Activated CD8-positive, alpha-beta memory T cell treated with anti-CD3 and anti-CD28 coated beads, Interleukin-2, amount 50 U/mL, for 1 hour (primary cell): ENCODE measurements around the gene OTOG.

Experiments used
- DNase-seq: peaks from one replicate; pipeline ENCODE4 v3.0.0-alpha.2; 2020; ENCODE audit errors: extremely low read depth

Gene OTOG

DNA sequence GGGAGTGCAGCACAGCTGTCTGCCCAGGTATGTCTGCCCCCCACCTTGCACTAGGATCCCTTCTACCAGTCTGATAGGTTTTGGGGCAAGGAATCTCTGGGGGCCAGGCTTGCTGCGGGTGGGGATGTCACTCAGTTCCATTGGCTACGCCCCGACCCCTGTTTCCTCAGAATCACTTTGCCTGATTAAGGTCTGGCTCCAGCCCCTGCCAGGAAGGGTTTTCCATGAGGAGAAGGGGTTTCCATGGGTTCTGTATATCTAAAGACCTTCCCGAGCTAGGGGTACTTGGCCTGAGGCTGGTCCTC lies 14.0 kb downstream of the OTOG start:
- no peak for DNase-seq

DNA sequence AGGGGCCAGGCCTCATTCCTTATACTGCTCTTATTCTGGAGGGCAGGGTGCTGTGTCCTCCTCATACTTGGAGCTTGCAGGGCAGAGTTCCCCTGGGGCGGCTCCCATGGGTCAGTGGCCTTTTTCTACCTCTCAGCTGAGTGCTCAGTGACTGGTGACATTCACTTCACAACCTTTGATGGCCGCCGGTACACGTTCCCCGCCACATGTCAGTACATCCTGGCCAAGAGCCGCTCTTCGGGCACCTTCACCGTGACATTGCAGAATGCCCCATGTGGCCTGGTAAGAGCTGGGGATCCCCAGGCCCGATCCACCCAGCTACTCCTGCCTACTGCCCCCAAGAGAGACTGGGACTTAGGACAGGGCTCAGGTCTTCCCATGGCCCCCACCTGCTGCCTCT lies 14.5 kb downstream of the OTOG start:
- no peak for DNase-seq

DNA sequence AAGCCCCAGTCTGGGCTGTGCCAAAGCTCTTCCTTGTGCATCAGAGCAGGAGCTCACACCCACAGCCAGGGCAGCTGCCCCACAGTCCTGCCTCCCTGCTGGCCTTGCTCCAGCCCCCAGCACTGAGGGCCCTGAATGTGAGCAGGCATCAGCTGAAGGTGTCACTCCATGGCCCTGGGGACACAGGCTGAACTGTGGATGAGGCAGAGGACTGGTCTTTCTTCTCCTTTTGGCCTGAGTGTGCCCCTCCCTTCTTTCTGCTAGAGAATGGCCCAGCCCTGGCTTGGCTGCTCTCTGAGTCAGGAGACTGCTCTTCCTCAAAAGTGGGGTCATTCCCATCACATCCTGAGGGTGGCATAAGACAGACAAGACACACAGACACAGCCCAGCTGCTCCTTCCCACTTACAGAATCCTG lies 16.2 kb downstream of the OTOG start:
- DNase-seq: no peak

DNA sequence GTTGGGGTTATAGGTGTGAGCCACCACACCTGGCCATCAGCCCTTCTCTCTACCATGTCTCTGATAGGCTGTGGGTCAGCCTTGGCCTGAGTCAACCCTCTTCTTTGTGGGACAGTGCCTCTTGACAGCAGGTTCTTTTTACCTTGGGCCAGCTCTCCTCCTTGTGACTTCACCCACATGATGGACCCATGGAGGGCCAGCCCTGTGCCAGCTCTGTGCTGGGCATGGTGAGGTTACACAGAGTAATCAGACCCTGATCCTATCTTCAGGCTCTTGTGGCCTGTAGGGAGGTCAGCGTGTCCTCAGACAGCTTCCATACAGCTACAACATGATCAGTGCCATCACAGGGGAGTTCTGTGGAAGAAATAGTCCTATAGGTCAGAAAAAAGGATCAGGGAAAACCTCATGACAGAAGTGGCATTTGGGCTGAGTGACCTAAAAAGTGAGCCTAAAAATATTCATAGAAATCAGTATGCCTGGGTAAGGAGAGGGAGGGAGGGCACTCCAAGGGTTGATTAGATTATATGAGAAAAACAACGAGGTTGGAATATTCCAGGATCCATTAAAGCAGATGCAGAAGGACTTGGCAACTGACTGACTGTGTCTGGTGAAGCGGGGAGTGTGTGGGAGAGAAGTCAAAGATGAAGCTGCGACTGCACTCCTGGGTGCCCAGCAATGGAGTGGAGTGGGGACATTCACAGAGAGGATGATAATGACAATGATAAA lies 17.1 kb downstream of the OTOG start:
- DNase-seq: no peak

DNA sequence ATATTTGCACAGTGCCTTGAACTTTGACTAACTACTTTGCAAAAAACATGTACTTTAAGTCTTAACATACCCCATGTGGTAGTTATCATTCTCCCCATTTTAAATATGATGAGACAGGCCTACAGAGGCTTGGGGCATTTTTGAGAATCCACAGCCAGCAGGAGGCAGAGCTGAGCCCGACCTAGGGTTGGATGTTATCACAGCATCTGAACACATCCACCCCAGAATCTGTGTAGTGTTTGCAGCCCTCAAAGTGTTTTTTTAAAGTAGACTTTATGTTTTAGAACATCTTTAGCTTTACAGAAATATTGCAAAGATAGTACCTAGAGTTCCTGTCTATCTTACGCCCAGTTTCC lies 17.6 kb downstream of the OTOG start:
- no peak for DNase-seq

DNA sequence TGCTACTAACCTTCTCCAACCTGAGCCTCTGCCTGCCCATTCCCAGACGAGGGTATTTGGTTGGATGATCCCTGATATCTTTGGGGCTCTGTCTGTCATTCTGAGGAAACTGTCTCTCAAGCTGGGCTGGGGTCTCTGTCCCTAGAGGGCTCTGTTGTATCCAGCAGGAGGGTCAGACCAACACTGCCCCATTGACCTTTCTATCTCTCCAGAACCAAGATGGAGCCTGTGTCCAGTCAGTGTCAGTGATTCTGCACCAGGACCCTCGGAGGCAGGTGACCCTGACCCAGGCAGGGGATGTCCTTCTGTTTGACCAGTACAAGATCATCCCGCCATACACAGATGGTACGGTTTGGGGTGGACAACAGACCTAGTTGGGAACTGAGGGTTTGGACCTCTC lies 21.9 kb downstream of the OTOG start:
- no peak for DNase-seq

DNA sequence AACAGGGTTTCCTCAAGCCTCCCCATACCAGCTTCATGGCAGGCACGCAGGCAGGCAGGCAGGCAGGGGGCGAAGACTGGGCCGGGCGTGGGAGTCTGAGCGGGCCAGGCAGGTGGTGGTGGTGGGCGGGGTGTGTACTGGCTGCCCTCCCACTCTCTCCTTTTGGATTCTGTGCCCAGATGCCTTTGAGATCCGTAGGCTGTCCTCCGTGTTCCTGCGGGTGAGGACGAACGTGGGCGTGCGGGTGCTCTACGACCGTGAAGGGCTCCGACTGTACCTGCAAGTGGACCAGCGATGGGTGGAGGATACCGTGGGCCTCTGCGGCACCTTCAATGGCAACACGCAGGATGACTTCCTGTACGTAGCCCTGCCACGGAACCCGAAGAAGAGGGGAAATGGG lies 23.0 kb downstream of the OTOG start:
- DNase-seq: no peak

DNA sequence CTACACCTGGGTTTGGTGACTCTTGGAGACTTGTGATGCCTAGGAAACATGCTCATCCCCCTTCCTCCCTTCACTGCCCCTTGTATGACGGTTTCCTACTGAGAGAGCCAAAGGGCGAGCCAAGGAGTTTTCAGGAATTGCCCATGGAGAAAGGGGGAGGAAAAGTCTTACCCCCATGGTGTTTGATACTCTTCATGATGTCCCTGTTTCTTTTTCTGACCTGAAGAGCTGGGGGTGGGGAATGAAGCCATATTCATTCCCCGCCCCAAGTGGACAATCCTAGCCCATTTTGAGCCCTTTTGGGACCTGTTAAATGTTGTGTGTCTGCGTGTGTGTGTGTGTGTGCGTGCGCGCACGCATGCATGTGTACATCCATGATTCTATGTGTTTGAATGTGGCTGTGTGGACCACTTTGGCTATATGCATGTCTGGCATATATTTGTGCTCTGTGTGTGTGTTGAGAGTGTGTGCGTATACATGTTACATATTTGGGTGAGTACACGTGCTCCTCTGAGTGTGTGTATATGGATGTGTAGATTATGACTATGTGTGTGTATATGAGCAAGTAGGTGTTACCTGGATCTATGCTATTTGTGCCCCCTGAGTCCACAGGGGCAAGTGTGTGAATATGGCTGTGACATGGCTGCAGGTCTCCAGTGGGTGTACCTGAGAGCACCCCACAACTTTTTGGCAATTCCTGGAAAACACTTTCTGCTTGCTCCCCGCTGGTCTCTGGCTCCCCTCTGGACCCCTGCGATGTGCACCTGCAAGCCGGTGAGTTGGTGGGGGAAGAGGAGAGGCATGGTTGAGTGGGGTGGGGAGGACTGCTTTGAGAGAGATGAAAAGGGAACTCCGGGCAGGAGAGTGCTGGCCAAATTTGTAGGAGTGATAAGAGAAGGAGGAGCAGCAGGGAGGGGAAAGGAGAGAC lies 24.6 kb downstream of the OTOG start:
- no peak for DNase-seq

DNA sequence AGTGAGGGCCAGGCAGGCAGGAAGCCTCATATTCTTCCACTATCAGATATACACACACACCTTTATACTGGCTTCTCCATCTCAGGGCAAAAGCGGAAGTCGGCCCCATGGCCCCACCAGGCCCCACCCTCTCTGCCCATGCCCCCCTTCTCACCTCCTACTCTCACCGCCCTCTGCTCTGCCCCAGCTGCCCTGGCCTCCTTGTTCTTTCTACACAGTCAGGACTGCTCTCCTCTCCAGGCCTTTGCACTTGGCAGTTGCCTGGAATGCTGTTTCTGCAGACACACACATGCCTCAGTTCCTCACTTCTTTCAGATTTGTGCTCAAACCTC lies 25.3 kb downstream of the OTOG start:
- DNase-seq: no peak

DNA sequence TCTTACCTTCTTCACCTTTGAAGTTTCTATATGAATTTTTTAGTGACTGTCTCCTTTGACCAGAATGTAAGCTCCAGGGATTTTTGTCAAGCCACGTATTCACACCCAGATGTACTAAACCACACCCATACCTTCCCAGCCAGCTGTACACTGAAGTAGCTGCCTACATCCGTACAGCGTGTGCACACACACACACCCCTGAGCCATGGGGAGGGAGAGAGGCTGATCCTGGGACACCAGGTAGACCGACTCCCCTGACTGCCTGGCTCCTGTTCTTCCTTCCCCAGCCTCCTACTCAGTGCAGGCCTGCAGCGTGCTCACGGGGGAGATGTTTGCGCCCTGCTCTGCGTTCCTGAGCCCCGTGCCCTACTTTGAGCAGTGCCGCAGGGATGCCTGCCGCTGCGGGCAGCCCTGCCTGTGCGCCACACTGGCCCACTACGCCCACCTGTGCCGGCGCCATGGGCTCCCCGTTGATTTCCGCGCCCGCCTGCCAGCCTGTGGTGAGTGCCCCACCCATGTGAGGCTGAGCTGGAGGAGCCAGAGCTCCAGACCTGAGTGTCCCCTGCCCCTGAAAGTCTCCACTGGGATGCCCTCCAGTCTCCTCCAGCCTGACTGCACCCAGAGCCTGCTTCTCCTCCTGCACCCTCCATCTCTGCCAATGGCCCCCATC lies 25.9 kb downstream of the OTOG start:
- no peak for DNase-seq

DNA sequence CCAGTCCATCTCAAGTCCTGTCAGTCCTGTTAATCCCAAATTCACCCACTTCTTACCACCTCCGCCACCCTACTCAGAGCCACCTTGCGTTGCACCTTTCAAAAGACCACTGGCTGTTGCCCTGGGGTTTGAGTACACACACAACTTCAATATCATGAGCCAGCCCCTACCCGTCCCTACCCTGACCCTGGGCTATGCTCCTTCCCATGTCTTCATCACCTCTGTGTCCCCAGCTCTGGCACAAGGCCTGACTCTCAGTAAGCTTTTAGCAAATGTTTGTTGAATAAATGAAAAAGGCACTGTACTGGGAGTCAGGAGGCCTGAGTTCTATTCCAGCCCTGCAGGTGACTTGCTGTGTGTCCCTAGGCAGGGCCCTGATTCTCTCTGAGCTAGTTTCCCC lies 26.5 kb downstream of the OTOG start:
- DNase-seq: no peak

DNA sequence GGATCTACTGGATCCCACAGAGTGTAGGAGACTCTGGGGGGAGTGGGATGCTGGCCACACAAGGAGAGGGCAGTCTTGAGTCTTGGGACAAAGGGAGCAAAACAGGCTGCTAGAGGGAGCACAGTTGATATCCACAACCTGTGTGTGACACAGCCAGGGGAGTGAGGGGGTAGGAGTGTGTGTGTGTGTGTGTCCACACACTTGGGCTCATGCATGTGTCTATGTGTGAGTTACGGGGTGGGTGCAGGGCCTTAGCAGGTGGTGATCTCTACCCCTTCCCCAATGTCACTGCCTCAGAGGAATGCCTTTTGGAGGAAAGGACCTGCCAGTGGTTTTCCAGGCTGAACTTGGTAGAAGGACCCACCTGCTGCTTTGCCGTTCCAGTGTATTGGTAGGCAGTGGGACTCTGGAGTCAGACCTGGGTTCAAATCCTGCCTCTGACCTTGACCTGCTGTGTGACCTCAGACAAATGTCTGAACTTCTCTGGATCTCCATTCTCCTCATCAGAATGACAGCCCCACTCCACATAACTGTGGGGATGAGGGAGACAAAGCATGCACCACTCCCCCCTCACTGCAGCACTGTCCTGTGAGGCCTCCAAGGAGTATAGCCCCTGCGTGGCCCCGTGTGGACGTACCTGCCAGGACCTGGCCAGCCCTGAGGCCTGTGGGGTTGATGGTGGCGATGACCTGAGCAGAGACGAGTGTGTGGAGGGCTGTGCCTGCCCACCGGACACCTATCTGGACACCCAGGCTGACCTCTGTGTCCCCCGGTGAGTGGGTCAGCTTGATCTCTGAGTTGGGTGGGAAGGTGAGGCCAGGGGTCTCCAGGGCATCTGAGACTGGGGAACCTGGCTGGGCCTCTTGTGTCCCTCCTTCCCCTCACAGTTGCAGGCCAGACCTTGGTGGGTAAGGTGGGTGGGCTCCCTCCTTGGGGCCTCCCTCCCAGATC lies 27.4 kb downstream of the OTOG start:
- no peak for DNase-seq

DNA sequence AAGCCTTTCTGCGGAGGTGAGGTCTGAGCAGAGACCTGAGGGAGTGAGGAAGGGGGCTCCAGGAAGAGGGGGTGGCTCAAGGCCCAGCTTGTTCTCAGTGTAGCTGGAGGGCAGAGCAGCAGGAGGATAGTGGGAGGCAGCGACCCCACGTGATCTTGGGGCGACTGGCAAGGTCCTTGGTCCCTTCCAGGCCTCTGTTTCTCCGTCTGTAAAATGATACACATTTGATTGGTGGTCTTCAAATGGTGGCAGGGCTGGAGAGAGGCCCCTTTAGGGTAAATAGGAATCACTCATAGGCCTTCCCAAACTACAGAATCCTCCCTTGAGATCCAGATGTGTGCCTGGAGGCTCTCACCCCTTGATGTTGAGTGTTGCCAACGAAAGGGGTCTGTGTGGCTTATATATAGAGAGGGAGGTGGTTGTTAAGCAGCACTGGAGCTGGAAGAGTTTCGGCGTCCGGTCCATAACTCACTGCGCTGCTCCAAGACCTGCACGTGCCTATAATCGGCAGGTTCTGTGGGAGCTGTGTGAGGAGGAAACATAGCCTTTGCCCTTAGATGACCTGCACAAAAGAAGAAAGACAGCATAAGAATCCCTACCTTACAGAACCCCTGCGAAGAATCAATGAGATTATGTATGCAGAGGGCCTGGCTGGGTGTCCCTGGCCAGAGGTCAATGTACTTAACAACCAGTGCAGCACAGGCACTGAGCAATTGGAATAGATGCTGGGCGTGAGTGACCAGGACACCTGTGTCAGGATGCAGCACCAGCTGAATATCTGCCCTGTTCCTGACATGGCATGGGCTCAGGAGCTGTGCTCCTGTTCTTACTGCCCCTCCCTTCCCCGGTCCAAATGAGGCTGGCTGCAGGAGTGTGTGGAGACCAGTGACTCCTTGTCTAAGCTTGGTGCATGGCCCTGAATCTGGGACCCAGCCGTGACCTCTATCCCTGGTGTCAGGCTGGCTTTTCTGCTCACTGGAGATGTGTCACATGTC lies 28.7 kb downstream of the OTOG start:
- DNase-seq: no peak

DNA sequence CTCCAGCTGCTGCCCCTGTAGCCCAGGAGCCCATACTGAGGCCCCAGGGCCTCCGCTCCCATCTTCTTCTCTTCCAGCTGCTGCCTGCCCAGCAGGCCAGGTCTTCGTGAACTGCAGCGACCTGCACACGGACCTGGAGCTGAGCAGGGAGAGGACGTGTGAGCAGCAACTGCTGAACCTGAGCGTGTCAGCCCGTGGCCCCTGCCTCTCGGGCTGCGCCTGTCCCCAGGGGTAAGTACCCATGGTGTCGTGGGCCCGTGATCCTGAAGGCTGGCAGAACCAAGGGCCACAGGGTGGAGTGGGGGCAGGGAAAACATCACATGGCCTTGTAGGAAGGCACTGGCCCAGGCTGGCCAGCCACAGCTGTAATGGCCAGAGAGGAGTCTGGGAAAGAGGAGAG lies 31.2 kb downstream of the OTOG start:
- DNase-seq: no peak

DNA sequence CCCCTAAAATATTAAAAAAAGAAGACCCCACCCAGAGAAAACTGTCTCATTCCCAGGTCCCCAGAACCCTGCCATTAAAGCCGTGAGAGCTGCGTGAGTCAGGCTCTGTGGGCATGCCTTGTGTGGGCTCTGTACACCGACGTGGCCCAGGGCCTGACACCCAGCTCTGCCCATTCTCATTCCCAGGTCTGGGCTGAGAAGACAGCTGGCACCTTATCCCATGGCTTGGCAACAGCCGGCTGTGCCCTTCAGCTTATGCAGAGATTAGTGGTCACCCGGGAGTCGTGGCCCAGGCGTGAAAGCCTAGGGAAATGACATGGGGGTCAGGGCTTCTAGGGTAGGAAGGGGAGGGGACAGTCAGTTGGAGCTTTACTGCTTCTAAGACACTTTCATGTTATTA lies 31.9 kb downstream of the OTOG start:
- no peak for DNase-seq

DNA sequence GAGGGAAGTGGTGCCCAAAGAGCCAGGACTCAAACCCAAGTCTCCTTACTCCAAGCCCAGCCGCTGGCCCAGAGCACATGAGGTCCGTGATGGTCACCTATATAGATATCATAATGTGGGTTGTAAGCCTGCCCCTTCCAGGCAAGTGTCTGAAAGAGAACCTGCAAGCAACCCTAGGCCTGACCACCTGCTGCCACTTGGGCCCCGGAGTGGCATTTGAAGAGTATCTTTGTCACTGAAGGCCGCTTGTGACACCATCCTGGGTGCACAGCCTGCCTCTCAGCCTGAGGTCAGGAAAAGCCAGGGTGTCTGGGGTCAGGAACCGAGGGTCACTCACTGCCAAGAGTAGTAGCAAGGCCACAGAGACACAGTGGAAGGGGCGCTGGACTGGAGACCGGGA lies 32.4 kb downstream of the OTOG start:
- DNase-seq: no peak

DNA sequence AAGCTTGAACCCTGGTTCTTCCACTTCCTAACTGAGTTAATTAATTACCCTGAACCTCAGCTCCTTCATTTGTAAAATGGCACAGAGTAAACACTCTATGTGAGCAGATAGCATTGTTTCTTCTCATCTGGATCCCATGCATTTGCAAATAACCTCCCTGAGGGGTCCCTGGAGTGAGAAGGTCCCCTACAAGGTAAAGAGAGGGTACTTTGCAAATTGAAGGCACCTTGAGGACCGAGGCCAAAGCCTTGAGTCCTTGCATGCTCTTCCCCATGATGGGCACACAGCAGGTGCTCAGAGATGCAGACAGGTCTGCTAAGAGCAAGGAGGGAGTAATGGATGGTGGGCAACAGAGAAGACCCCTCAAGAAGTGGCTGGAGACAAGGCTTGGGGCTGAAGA lies 33.2 kb downstream of the OTOG start:
- no peak for DNase-seq

DNA sequence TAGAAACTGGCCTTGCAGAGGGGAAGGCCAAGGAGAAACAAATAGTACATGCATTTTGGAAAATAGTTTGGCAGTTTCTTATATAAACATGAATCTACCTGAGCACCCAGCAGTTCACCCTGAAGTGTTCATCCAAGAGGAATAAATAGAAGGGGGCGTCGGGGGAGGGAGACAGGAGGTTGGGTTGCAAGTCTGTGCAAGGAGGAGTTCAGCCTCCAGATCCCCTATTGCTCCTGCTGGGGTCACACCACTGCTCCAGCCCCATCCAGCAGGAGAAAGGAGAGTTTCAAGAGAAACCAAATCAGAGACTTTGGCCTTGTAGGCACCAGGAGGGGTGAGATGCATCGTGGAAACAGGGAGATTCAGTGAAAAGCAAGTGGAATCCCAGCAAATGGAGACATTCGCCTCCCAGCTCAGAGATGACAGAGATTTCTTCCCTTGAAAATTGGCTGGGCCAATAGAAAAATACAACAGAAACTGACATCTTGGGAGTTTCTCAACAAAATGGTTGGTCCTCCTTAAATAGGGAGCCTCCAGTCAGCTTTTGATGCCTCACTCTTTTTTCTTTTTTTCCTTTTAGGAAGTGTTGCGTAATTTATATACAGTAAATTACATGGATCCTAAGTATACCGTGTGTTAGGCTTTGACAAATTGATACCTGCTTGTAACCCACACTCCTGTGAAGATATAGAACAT lies 34.1 kb downstream of the OTOG start:
- no peak for DNase-seq

DNA sequence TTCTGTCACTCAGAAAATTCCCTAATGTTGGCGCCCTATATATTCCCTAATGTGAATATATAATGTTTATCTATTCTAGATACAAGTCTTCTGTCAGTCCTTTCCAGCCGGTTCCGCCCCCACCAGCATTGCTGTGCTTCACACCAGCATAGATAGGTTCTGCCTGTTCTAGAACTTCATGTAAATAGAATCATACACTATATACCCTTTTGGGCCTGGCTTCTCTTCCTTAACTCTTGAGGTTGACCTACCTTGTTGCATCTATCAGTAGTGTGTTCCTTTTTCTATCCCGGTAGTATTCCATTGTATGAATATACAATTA lies 34.6 kb downstream of the OTOG start:
- DNase-seq: no peak
